ENCODE data around the gene PFKFB4. TPM values are rescaled to one million over a fixed set of nuclear protein-coding genes. Genes with fewer than 3 reads are reported as not detected.
A peak's percentile ranks its signal among the peaks of the same experiment; 100 is the strongest.

The PFKFB4 gene
- total RNA-seq (2014; rRNA removed; shearing (Covaris generic)) = 7.6 and 8.4 TPM in 2 replicates

DNA sequence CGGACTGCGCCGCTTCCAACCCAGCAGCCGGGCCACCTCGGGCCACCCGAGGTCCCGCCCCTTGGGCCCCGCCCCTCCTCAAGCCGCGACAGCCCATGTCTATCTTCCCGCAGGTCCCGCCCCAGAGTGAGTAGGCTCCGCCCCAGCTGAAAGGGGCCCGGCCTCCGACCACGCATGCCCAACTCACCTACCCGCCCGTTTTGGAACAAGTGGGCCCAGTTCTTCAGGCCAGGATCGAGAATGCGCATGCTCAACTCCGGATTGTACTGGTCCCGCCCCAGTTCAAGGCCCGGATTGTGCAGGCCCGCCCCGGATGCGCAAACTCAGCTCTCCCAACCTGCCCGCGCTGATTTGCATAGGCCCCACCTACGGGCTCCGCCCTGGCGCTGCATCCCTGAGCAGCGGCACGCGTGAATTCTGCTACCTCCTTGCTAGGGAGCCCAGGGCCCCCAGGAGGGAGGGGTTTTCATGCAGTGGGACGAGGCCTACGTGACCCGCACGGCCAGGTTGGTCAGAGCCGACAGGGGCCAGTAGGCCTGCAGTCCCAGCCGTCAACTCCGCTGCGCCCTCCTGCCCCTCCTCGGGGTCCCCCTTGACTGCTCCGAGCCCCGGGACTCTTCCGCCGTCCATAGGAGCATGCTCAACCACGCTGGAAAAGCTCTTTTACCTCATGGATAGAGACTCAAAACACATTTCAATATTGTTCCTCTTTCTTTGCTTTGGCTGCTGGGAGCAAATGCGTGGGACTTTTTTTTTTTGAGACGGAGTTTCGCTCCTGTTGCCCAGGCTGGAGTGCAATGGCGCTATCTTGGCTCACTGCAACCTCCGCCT lies at the start of gene PFKFB4:
Gene PFKFB4, minus strand, starts transcription at position 8 of the 831 bp plus-strand sequence. CDS start 26 bp downstream, outside the sequence.
- peak; percentile 99 for DNase-seq (ENCODE audit: low spot score)

DNA sequence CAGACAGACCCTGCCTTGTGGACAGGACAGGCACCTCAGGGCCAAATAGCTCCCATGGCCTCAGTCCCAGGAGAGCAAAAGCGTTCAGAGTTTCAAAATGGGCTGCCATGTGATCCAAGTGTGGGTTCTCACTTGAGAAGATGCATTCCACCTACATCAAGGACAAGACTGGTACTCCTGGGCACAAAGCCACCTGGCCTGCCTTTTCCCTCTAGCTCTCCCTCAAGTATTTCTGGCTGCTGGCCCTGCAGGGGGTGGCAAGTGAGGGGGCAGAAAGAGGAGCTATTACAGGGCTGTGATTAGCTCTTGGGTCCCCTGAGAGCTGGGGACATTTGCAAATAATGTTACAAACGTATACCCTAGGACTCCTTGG lies 45.0 kb upstream of the PFKFB4 start:
- DNase-seq (ENCODE audit: low spot score) = no peak

GRCh38 chr3:48600711-48601621 lies 44.4 kb upstream of the PFKFB4 start:
- DNase-seq (ENCODE audit: low spot score) = no peak

DNA sequence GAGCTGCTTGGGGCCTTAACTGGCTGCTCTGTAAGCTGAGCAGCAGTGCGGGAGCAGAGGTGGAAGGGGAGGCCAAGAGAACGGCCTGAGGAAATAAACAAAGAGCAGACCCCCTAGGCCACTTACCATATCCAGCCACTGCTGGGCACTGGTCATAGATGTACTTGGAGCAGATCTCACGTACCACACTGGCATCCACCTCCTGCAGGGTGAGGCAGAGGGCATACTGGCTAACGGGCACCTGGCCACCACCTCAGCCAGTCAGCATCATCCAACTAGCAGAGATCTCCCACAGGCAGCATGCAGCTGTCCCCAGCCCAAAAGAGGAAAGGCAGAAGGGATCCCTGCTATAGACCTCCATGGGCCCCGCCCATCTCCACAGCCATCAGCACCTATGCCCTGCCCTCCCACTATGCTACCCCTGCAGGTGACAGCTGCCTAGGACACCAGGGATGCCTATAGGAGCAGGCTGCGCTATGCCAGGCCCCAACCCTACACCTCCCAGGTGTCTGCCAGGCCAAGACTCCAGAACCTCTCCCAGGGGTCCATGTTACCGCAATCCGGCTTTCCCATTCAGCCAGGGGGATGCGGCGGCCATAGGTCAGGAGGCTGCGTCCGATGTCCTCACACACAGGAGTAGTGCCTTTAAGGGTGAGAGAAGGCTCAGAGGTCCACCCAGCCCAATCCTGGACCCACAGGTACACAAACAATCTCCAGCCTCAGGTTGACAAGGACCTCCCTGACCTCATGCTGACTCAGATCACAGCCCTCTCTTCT lies 43.1 kb upstream of the PFKFB4 start:
- DNase-seq (ENCODE audit: low spot score) = no peak

DNA sequence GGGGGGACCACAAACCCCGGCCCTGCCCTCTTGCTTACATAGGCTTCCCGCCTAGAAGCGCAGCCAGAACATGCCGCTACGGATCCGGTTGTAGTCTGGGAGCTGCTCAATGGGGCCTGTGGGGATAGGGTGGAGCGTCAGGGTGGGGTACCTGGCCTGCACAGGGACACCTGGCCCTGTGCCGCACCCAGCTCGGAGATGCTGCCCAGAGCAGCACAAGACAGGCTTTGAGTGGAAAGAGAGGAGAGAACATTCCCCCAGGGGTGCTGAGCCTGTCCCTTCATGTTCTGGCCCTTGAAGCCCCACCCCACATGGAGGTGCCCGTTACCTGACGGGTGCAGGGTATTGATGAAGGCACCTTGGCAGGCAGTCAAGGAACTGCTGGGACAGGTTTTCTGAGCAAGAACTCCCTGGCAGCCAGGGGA lies 42.5 kb upstream of the PFKFB4 start:
- DNase-seq (ENCODE audit: low spot score) = no peak

DNA sequence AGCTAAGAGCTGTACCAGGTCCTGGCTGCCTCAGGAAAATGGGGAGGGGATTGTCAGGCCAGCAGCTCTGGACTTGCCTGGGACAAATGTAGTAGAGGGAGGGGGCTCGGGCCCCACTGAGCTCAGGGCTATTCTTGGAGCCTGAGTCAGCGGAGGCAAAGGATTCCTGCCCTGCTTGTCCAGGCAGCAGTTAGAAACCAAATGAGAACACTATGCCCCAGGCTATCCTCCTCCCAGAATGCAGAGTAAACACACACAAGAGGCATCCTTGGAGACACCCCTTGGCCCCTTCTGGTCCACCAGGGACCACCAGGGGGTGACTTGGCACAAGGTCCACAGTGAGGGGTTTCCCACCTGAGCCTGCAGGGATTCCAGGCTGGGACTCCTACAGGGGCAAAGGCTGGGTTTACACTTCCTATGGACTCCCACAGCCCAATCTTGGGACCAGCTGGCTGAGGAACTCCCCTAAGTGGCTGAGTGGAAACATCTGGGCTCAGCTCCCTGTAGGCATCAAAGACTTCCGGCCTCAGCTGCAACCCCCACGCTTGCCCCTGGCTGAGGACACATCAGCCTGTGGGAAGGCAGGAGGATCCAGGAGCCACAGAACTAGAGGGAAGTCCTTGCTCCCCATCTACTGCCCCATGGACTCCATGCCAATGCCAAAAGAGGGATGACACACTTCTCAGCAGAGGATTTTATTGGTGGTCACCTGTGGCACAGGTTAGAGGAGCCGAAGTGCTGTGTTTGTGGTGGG lies 41.9 kb upstream of the PFKFB4 start:
- peak; percentile 88 for DNase-seq (ENCODE audit: low spot score)

DNA sequence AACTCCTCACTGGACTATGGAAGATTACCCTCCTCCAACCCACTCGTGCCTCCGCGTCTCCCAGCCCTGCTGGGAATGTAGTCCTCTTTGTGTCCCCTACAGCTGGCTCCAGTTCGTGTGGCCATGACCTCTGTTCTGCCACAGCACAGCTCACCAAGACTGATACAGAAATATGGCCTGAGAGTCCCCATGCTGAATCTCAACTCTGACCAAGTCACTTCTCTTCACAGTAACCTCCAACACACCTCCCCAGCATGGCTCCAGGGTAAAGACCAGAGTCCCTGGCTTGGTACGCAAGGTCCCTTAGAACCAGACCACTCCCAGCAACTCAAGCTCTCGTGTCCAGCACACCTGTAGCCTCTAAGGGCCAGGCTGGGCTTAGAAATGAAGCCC lies 40.8 kb upstream of the PFKFB4 start:
- no peak for DNase-seq (ENCODE audit: low spot score)

GRCh38 chr3:48596676-48597407 lies 40.2 kb upstream of the PFKFB4 start:
- no peak for DNase-seq (ENCODE audit: low spot score)

GRCh38 chr3:48596157-48596556 lies 39.6 kb upstream of the PFKFB4 start:
- DNase-seq (ENCODE audit: low spot score) = no peak

DNA sequence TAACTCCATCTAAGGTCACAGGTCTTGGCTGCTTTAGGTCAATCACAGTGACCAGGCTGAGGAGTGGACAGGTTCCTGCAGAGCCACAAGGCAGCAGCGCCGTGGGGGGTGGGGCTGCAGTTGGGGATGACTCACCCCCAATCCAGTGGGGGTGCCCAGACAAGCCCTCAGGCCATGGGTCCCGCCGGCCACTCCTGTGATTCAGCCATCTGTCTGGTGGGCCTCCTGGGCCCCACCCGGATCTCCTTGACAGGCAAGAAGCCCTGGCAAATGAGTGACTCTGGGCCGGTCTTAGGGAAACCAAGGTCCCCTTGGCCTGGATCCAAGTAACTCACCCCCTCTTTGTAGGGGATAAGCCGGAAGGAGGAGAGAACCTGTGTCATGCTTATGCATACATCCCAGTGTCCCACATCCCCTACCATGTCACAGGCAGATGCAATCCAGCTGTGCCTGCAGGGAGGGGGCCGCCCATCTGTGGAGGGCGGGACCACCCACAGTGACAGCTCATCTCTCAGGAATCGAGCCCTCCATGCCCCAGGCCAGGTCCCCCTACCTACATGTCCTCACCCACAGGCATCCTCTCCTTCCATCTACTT lies 39.0 kb upstream of the PFKFB4 start:
- DNase-seq (ENCODE audit: low spot score) = peak; percentile 98

DNA sequence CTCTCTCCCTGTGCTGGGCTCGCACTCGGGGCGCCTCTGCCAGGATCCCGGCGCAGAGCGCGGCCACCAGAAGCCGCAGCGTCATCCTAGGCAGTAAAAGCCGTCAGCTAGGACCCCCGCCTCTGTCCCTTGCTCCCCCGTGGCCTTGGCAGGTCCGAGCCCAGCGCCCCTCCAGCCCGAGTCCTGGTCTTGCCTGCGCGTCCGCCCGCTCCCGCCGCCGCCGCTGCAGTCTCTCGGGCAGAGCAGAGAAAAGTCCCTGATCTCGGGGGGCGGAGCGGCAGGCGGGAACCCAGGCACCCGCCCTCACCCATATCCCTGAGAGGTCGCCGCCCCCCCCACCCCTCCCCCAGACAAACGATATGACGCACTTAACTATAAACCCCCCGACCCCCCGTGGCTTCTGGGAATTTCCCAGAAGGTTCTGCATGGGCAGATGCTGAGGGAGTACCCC lies 38.5 kb upstream of the PFKFB4 start, which contains the start of gene COL7A1:
Gene COL7A1, minus strand, starts transcription at position 255 of the 451 bp plus-strand sequence. Its CDS starts 170 bp downstream, at position 85.
- DNase-seq (ENCODE audit: low spot score) = no peak

DNA sequence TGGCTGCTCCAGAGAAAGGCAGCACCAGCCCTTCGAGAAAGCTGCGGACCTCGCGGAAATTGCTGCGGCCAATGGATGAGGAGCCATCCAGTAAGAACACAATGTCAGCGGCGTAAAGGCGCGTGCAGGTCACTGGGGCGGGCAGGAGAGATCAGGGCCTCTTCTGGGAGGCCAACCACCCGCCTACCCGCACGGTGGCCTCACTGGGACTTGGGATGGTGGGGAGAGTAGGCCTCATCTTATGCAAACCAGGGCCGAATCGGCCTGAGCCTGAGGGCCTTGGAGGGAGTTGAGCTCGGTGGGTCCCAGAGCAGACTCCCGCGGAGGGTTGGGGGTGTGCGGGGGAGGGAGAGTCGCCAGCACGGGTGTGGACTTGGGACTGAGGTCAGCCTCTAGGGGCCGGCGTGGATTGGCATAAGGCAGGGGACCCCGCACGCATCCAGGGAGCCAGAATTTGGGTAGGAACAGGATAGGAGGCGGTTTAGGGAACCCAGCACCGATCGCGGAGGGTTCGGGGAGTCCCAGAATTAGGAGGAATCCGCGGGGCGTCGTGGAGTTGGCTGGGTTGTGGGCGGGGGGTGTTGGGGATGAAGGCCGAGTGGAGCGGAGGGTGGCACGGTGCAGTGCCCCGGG lies 37.9 kb upstream of the PFKFB4 start:
- peak; percentile 17 for DNase-seq (ENCODE audit: low spot score)

DNA sequence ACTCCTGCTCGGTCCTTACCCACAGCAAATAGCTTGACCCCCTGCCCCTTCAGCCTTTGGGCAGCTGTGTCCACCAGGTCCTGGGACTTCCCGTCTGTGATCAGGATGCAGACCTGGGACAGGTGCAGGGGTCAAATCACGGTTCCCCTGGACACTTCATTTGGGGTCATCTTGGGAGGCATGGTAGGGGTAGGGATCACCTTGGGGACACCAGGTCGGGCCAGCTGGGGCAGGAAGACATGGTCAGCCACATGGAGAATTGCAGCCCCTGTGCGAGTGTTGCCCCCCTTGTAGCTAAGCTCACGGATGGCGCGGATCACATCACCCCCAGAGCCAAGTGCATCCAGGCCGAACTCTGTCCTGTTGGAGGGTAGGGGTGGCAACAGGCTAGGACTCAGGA lies 36.7 kb upstream of the PFKFB4 start:
- no peak for DNase-seq (ENCODE audit: low spot score)

GRCh38 chr3:48592519-48593087 lies 36.0 kb upstream of the PFKFB4 start:
- DNase-seq (ENCODE audit: low spot score) = peak; percentile 35

- no peak for DNase-seq (ENCODE audit: low spot score)
Measured at GRCh38 chr3:48591886-48592518, 35.4 kb upstream of the PFKFB4 start.

DNA sequence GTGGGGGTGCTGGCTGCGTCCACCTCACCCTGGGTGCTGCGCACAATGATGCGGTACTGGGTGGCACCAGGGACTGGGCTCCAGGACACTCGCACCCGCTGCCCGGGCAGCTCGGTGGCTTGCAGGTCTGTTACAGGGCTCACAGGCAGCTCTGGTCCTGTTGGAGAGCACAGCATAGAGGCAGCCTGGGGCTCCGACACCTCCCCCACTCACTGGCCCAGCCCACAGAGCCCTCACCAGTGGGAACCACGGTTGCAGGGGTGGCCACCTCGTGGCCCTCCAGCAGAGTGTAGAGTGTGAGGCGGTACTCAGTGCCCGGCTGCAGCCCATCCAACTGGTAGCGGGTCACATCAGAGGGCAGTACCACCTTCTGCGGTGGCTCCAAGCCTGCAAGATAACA lies 34.8 kb upstream of the PFKFB4 start:
- DNase-seq (ENCODE audit: low spot score) = no peak

GRCh38 chr3:48588230-48588629 lies 31.6 kb upstream of the PFKFB4 start:
- no peak for DNase-seq (ENCODE audit: low spot score)

- DNase-seq (ENCODE audit: low spot score) = no peak
Measured at GRCh38 chr3:48587686-48588085, 31.1 kb upstream of the PFKFB4 start.
